ENCODE results near the gene LRRC63. TPM values are rescaled to one million over a fixed set of nuclear protein-coding genes. Genes with fewer than 3 reads are reported as not detected.
"Not testable (repeated sequence)": the region's sequence is repeated elsewhere in the genome, so short reads cannot be mapped to it uniquely, and the experiment has no call there.

LRRC63 gene
- polyA plus RNA-seq, 1 experiment: not detected

DNA sequence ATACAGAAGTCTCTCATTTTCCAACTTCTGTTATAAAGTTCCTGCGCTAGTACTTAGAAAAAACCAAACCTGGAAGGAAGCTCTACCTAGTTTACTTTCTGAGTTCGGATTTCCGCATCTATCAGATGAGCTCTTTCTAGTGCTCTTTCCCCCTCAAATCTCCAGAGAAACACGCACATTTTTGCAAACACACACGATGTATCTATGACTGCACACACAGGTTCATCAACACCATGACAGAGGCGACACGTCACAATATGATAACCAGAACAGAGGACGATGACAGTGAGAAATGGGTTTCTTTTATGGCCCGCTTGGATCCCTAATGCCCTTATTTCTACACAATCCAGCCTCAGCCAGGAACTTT, 629 bp upstream of the LRRC63 start:
- Histone ChIP-seq H3K27me3 (ENCODE audit: control insufficient read depth, insufficient read depth, low read length) (peaks cover 20% of the 10 kb centered on the region), H3K4me3 (ENCODE audit: low read depth, low read length) (peak overlapping the region; percentile 50; the same call in 1 of the 2 replicates), H3K9me3 (ENCODE audit: control insufficient read depth, insufficient read depth, low read length) (no peaks in the 10 kb centered on the region), H3K27ac (ENCODE audit: low read depth, low read length) (peak overlapping the region; percentile 11)
- TF ChIP-seq, protein P1, sequence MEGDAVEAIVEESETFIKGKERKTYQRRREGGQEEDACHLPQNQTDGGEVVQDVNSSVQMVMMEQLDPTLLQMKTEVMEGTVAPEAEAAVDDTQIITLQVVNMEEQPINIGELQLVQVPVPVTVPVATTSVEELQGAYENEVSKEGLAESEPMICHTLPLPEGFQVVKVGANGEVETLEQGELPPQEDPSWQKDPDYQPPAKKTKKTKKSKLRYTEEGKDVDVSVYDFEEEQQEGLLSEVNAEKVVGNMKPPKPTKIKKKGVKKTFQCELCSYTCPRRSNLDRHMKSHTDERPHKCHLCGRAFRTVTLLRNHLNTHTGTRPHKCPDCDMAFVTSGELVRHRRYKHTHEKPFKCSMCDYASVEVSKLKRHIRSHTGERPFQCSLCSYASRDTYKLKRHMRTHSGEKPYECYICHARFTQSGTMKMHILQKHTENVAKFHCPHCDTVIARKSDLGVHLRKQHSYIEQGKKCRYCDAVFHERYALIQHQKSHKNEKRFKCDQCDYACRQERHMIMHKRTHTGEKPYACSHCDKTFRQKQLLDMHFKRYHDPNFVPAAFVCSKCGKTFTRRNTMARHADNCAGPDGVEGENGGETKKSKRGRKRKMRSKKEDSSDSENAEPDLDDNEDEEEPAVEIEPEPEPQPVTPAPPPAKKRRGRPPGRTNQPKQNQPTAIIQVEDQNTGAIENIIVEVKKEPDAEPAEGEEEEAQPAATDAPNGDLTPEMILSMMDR (IDR thresholded peaks at IDR 0.05; ENCODE audit: low read depth, low read length): no peak
- no peak for DNase-seq (ENCODE audit: low read depth, low spot score)
- POLR2A ChIA-PET: interaction anchor here (0.6 kb wide), 1 partner anchor 11 kb away, joined by 3 read pairs; no protein-coding TSS in a partner anchor
- CTCF ChIA-PET: no interaction called here

GRCh38 chr13:46213242-46213641, 1.5 kb downstream of the LRRC63 start:
- ChIA-PET CTCF (no interaction called here), POLR2A (no interaction called here)
- Histone ChIP-seq H3K27me3 (ENCODE audit: control insufficient read depth, insufficient read depth, low read length) (peaks cover 17% of the 10 kb centered on the region), H3K27ac (ENCODE audit: low read depth, low read length) (no peak overlapping the region), H3K9me3 (ENCODE audit: control insufficient read depth, insufficient read depth, low read length) (no peaks in the 10 kb centered on the region), H3K4me3 (ENCODE audit: low read depth, low read length) (no peak overlapping the region)
- no peak for DNase-seq (ENCODE audit: low read depth, low spot score)
- TF ChIP-seq, protein P1 (IDR thresholded peaks at IDR 0.05; ENCODE audit: low read depth, low read length): no peak

GRCh38 chr13:46214741-46215140, 3.0 kb downstream of the LRRC63 start:
- H3K27me3 ChIP-seq (ENCODE audit: control insufficient read depth, insufficient read depth, low read length): peaks cover 17% of the 10 kb centered on the region
- H3K4me3 ChIP-seq (ENCODE audit: low read depth, low read length); H3K9me3 ChIP-seq (ENCODE audit: control insufficient read depth, insufficient read depth, low read length); H3K27ac ChIP-seq (ENCODE audit: low read depth, low read length); POLR2A ChIA-PET; DNase-seq (ENCODE audit: low read depth, low spot score); CTCF ChIA-PET: not testable (repeated sequence)

DNA sequence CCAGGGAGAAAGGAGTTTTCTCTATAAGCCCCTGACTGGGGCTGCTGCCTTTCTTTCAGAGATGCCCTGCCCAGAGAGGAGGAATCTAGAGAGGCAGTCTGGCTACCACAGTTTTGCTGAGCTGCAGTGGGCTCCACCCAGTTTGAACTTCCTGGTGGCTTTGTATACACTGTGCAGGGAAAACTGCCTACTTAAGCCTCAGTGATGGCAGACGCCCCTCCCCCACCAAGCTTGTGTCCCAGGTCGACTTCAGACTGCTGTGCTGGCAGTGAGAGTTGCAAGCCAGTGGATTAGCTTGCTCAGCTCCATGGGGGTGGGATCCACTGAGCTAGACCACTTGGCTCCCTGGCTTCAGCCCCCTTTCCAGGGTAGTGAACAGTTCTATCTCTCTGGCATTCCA, 8.5 kb downstream of the LRRC63 start:
- DNase-seq (ENCODE audit: low read depth, low spot score); H3K27ac ChIP-seq (ENCODE audit: low read depth, low read length); H3K4me3 ChIP-seq (ENCODE audit: low read depth, low read length); H3K9me3 ChIP-seq (ENCODE audit: control insufficient read depth, insufficient read depth, low read length); POLR2A ChIA-PET; CTCF ChIA-PET; H3K27me3 ChIP-seq (ENCODE audit: control insufficient read depth, insufficient read depth, low read length): not testable (repeated sequence)

GRCh38 chr13:46229251-46229650, 17.5 kb downstream of the LRRC63 start:
- no peak for DNase-seq (ENCODE audit: low read depth, low spot score)
- Histone ChIP-seq H3K9me3 (ENCODE audit: control insufficient read depth, insufficient read depth, low read length) (no peaks in the 10 kb centered on the region; the same call in 1 of the 2 replicates), H3K27ac (ENCODE audit: low read depth, low read length) (no peak overlapping the region), H3K27me3 (ENCODE audit: control insufficient read depth, insufficient read depth, low read length) (peaks cover 2% of the 10 kb centered on the region), H3K4me3 (ENCODE audit: low read depth, low read length) (no peak overlapping the region)
- POLR2A ChIA-PET: no interaction called here
- TF ChIP-seq, protein P1 (IDR thresholded peaks at IDR 0.05; ENCODE audit: low read depth, low read length): no peak
- CTCF ChIA-PET: no interaction called here

DNA sequence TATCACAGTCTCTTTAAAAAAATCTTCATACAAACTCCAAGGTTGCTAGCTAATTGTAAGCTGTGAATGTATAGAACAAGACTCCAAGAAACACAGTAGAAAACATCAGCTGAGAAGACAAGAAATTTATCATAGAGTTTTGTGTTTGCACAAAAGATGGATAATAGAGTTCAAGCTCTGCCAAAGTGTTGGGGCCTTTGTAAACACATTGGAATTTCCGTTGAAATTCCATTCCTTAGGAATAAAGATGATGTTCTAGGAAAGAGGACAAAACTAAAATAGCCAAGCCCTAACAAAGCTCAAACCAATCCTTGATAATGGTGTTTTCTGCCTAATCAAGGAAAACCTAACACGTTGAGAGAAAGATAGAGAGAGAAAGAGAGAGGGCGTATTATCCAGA, 20.6 kb downstream of the LRRC63 start:
- Histone ChIP-seq H3K27me3 (ENCODE audit: control insufficient read depth, insufficient read depth, low read length) (peaks cover 2% of the 10 kb centered on the region), H3K4me3 (ENCODE audit: low read depth, low read length) (no peak overlapping the region), H3K27ac (ENCODE audit: low read depth, low read length) (no peak overlapping the region), H3K9me3 (ENCODE audit: control insufficient read depth, insufficient read depth, low read length) (no peaks in the 10 kb centered on the region; the same call in 1 of the 2 replicates)
- CTCF ChIA-PET: no interaction called here
- TF ChIP-seq, protein P1 (IDR thresholded peaks at IDR 0.05; ENCODE audit: low read depth, low read length): no peak
- POLR2A ChIA-PET: no interaction called here
- DNase-seq (ENCODE audit: low read depth, low spot score): no peak
